ENCODE data around the gene VKORC1.

GRCh38 chr16:31094088-31094423 lies 541 bp downstream of the VKORC1 start:
- TF ChIP-seq SP1 (IDR thresholded peaks at IDR 0.05; ENCODE audit: low read depth, low read length) (no peak), RFX5 (IDR thresholded peaks at IDR 0.05; ENCODE audit: borderline replicate concordance, low read depth, low read length) (no peak), EZH2 (IDR thresholded peaks at IDR 0.05; ENCODE audit: low read depth, low read length, severe bottlenecking) (no peak)
